IPS-NIHi11 (cell line): ENCODE results near the gene FCMR.
"Not testable (repeated sequence)": the region's sequence is repeated elsewhere in the genome, so short reads cannot be mapped to it uniquely, and the experiment has no call there.

Experiments
- DNase-seq: peaks from one replicate; pipeline ENCODE4 v3.0.0; 2012; ENCODE audit warnings: mixed read lengths, low spot score

The FCMR gene

GRCh38 chr1:206949641-206950040 is 27.9 kb upstream of the FCMR start:
- DNase-seq = no peak

GRCh38 chr1:206949208-206949607 is 27.5 kb upstream of the FCMR start:
- no peak for DNase-seq

DNA sequence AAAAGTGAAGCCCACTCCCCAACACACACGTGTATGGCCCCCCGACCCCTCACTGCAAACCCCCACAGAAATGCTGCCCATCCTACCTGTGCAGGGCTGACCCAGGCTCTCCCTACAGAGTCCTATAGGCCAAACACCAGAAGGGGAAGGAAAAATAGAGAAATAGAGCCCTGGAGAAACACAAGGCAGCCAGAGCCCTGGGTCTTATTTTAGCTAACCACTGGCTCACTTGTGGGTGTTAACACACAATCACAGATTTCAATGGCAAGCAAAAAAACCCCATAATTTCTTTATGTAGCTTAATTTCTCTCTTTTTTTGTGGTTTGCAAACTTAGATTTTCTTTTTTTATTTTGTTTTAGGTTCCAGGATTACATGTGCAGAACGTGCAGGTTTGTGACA is 25.5 kb upstream of the FCMR start:
- no peak for DNase-seq

DNA sequence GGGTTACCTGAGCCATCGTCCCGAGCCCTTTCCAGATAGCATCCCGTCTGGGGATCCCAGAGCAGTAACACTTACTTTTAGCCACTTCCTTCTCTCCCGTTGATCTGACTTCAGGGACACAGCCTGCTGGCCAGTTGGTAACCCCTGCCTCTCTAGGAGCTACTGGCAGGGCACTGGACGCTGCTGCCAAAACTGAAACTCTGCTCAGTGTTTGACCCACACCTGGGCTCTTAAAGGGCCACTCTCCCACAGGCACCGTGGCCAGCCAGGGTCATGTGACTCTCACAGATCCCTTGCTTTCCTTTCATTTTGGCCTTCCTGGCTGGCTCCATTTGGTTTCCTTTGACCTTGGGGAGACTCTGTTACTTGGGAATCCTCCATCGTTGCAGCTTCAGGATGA is 24.5 kb upstream of the FCMR start, which contains the start of gene PIGR:
PIGR (minus strand) TSS at position 206 of the 400 bp plus-strand sequence. CDS start 5,935 bp downstream, outside the sequence.
- no peak for DNase-seq

DNA sequence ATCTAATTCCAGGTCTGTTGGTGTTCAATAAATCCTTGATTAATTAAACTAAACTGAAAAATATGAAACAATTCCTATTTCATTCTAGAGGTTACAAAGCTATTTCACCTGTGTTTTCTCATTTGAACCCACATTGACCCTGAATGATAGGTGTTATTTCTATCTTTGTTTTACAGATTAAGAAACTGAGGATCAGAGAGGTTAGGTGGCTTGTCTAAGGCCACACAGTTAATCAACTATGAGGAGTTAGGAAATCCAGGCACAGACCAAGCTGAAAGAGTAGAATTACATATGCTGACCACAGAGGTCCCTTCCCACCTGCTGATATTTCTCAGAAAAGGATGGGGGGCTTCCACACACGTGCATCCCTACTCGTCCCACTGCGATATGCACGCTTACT is 24.0 kb upstream of the FCMR start:
- DNase-seq = no peak

GRCh38 chr1:206944703-206945102 is 23.0 kb upstream of the FCMR start:
- no peak for DNase-seq

DNA sequence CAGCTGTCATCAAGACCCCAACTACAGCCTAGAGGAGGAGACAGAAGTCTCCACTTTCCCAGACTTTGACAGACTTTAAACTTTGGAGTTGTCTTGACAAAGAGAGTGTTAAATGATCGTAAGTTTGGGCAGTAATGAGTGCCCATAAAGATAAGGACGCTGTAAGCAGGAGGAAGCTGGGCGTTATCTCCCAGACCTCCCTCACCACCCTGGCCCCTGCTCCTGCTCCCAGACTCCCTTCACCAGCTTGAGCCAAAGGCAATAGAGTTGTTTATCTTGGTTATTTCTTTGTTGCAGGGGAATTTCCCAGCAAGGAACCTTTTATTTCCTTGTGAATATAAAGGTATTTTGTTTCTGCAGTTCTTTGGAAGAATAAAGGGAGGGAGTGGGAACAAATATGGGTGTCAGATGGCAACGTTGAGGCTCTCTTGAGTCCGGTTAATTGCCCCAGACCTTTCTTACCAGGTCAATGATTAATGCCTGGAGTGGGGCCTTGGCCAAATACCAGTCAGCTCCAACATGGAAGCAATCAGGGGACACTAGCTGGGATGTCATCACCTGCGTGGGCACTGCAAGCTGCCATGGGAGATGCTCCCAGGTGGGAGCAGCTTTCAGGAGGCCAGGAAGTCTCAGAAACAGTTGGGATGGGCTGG is 20.2 kb upstream of the FCMR start:
- DNase-seq = no peak

DNA sequence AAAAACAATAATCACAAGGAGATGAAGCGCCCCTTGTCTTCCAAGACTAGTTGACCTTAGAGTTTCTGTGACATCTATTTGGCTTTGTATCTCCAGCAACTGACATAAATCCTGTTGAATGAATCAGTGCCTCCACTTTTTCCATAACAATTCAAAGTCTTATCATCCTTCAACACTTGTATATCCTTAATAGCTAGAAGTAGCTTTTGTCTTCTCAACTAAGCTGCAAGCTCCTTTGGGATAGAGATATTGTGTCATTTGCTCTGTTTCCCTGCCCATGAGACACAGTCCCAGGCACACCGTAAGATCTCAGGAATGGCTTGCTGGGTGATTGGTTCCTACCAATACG is 18.8 kb upstream of the FCMR start:
- no peak for DNase-seq

GRCh38 chr1:206939841-206940587 is 18.3 kb upstream of the FCMR start:
- no peak for DNase-seq

- no peak for DNase-seq
Observed at GRCh38 chr1:206939131-206939530, 17.4 kb upstream of the FCMR start.

GRCh38 chr1:206937425-206937824 is 15.7 kb upstream of the FCMR start:
- no peak for DNase-seq

DNA sequence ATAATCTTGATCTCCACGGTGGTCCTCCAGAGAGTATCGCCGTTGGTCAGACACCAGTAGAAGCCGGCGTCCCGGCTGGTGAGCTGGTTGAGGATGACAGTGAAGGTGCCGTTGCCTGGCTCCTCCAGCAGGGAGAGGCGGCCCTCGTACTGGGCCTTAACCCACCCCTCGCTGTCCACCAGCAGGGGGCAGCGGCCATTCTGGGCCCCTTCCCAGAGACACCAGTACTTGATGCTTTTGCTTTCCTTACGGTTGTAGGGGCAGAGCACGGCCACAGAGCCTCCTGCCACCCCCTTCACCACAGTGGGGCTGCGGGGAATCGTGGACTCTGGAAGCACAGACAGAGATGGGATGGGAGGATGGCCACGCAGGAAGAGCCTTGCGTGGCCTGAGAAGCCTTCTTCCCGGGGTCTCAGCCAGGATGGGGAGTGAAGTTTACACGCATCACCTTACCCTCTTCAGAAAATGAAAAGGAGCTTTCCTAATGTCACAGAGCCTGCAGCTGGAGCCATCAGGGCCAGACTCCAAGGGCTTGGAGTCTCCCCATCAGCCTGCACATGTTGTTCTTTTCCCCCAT is 13.8 kb upstream of the FCMR start:
- DNase-seq = peak; percentile 79

DNA sequence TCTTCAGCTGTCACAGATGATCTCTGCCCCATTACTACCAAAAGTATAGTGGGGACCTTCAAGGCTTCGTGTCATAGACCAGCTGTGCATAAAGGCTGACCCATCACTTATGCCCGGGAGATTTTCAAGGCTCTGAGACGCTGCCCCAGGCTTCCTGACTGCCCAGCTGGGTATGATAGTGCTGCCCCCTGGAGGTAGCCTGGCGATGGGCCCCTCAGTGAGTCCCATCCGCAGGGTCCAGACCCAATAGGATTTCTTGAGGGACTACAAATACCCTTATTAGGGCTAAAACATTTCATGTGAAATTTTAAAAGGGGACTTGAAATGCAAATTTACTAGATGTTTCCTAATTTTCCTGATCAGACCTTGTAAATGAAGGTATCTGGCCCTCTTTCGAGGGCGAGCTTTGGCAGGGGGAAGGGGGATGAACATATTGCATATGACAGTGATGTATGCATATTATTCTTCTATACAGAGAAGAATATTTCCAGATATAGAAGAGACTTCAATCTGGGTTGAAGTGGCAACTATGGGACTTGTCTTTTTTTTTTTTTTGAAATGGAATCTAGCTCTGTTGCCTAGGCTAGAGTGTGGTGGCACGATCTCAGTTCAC is 11.7 kb upstream of the FCMR start:
- DNase-seq = peak; percentile 79

DNA sequence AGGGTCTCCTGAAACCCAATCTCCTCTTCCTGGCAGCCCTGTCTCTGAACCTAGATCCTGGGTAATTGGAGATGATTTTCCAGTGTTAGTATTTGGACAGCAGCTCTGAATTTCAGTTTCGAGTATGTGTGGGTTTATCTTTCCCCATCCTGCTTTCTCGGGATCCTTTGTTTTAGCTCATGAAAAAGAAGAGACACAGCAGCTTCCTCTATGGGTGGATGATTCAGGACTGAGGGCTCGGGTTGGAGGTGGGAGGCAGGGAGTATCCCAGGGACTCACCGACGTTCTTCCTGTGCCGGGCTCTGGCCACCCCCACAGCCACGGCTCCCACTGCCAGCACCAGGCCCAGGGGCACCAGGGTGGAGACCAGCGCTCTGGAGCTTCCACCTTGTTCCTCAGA is 10.4 kb upstream of the FCMR start:
- no peak for DNase-seq

DNA sequence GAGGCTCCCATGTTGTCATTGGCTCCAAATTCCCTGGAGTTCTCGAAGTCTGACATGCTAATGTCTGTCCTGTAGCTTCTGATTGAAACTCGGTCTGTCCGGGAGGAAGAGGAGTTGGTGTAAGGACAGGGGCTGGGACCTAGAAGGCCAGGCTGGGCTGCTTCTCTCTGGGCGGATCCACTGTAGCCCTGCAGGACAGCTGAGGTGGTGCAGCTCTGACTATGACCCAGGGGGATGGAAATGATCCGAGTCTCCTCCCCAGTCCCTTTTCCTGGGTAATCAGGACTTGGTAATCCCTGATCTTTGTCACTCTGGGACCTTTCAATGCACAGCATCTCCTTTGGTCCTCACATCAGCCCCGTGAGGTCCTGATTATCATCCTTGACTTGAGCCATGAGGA is 10.0 kb upstream of the FCMR start:
- peak; percentile 50 for DNase-seq

DNA sequence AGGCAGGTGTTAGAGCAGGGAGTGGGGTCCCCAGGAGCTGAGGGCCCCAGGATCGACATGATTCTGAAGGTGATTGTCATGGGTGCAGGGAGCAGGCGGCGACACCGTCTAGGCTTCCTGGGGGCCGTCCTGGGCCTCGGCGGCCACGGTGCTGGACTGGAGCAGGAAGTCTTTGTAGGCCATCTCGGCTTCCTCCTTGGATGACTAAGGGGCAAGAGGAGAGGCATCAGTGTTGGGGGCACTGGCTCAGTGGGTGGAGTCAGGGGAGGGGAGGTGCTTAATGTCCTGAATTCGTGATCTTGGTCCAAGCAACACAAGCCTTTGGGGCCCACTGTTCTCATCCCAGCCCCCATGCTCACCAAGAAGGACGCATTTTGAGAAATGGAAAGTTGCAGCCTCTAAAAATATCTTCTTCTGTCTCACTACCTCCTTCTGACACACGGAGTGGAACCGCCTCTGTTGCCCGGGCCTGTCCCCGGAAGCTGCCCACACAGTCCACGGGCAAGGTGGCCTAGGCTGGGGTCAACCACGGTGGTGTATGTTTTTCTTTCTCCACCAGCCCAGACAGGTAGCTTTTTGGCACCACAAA is 8.6 kb upstream of the FCMR start:
- no peak for DNase-seq

- no peak for DNase-seq
Observed at GRCh38 chr1:206929524-206929923, 7.8 kb upstream of the FCMR start.

DNA sequence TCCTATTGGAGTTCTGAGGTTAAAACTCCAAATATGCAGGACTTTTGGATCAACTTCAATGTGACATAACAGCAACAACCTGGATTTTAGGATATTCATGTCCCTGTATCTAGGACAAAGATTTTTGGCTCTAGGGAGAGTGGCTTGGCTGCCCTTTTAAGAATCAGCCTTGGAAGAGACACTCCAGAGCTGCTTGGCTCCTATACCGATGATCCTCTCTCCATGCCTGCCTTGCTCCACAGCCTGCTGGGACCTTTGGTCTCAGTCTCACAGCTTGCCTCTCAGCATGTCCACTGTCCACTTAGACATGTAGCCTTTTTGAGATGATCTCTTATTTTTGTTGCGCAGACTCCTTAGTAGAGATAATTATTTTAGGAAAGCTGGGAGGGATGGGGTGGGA is 4.5 kb upstream of the FCMR start:
- DNase-seq = no peak

GRCh38 chr1:206925106-206925736 is 3.5 kb upstream of the FCMR start:
- DNase-seq = peak; percentile 29

DNA sequence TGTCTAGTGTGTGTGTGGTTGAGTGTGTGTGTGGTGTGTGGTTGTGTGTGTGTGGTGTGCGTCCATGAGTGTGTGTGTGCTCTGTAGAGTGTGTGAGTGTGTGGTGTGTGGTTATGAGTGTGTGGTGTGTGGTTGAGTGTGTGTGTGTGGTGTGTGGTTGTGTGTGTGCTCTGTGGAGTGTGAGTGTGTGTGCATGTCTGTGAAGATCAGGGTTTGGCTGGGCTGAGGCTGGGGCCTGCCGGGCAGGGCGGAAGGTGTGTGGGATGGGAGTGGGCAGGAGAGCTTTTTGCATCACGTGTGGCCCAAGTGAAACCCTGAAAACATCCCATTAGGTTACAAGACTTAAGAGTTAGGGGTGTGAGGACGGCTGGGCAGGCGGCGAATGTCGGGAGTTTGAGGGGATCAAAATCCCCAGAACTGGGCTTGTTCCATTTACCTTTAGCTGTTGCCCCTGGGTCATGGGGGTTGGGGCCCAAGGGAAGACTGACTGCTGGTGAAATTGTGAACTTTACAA is 2.9 kb upstream of the FCMR start:
- DNase-seq = no peak

DNA sequence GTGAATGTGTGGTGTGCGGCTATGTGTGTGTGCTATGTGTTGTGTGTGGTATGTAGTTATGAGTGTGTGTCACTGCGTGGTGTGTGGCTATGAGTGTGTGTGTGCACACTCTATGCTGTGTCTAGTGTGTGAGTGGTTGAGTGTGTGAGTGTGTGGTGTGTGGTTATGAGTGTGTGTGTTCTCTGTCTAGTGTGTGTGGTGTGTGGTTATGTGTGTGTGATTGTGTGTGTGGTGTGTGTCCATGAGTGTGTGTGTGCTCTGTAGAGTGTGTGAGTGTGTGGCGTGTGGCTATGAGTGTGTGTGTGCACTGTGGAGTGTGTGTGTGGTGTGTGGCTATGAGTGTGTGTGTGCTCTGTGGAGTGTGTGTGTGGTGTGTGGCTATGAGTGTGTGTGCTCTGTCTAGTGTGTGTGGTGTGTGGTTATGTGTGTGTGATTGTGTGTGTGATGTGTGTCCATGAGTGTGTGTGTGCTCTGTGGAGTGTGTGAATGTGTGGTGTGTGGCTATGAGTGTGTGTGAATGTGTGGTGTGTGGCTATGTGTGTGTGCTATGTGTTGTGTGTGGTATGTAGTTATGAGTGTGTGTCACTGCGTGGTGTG is 2.3 kb upstream of the FCMR start:
- not testable (repeated sequence) for DNase-seq
